Chondrocyte (in vitro differentiated cells): ENCODE data around the gene UNC119. TPM values are rescaled to one million over a fixed set of nuclear protein-coding genes. Genes with fewer than 3 reads are reported as not detected.

ENCODE experiments used
- DNase-seq: peaks from one replicate; pipeline ENCODE4 v3.0.0; 2021; ENCODE audit warnings: mixed read lengths, low spot score
- H3K27ac Mint-ChIP-seq: one replicate; pipeline ENCODE4 v1.8.0; 2021; ENCODE audit warnings: mild to moderate bottlenecking, moderate library complexity, mixed read lengths; ENCODE audit not compliant: unreplicated experiment
- H3K27me3 Mint-ChIP-seq: 2 replicates; pipeline ENCODE4 v1.8.0; 2021; ENCODE audit warnings: low read depth, mixed read lengths
- H3K36me3 Mint-ChIP-seq: 2 replicates; pipeline ENCODE4 v1.8.0; 2021; ENCODE audit warnings: low read depth, mixed read lengths
- H3K4me1 Mint-ChIP-seq: 2 replicates; pipeline ENCODE4 v1.8.0; 2021; ENCODE audit warnings: low read depth, mild to moderate bottlenecking, mixed read lengths
- H3K4me3 Mint-ChIP-seq: one replicate; pipeline ENCODE4 v1.8.0; 2021; ENCODE audit warnings: mild to moderate bottlenecking, moderate library complexity, mixed read lengths; ENCODE audit not compliant: unreplicated experiment
- H3K9me3 Mint-ChIP-seq: 2 replicates; pipeline ENCODE4 v1.8.0; 2021; ENCODE audit warnings: low read depth, mixed read lengths
- total RNA-seq: library from RNA; stranded (reverse); gene quantifications from 3 replicates; pipeline ENCODE4 v1.2.1, GENCODE V29; 2021
- TF ChIP-seq, protein P1 (sequence below): fragments of 200-600 bp; sonication (generic); IDR thresholded peaks from 2 replicates; pipeline ENCODE4 v1.5.0; 2021; ENCODE audit warnings: antibody characterized with exemption, mild to moderate bottlenecking, moderate library complexity

The UNC119 gene
- total RNA-seq, 1 donor from 2014 or later, result 24.9 TPM

DNA sequence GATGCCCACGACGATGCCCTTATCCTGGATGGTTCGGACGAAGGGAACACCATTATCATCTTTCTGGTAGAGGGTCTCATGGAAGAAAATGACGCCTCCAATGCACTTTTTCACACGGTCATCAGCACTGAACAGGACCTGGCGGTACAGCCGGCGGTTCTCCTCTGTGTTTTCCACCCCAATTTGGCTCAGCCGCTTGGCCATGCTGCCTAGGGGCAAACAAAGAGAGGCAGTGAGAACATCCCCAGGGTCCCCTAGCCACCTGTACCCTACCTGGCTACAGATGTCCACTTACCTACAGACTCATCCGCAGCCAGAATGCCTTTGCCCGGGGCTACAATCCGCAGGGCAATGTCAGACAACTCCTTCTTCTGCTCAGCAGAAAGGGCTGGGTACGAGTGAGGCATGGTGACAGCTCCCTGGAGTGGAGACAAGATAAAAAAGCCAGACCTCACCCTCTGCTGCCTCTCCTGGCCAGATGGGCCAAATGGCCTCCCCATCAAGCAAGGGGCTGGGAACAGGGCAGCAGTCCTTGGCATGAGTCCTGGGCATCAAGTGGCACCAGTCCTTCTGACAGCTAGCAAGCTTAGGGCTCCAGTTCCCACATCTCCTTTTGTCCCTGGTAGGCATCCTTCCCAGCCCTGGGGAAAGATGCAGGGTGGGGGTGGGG lies 22.8 kb upstream of the UNC119 start:
- Mint-ChIP-seq H3K27me3 (no peaks in the 10 kb centered on the region), H3K4me3 (no peak overlapping the region), H3K9me3 (no peaks in the 10 kb centered on the region), H3K36me3 (peaks cover 2% of the 10 kb centered on the region), H3K4me1 (peaks cover 20% of the 10 kb centered on the region), H3K27ac (no peak overlapping the region)
- TF ChIP-seq, protein P1, sequence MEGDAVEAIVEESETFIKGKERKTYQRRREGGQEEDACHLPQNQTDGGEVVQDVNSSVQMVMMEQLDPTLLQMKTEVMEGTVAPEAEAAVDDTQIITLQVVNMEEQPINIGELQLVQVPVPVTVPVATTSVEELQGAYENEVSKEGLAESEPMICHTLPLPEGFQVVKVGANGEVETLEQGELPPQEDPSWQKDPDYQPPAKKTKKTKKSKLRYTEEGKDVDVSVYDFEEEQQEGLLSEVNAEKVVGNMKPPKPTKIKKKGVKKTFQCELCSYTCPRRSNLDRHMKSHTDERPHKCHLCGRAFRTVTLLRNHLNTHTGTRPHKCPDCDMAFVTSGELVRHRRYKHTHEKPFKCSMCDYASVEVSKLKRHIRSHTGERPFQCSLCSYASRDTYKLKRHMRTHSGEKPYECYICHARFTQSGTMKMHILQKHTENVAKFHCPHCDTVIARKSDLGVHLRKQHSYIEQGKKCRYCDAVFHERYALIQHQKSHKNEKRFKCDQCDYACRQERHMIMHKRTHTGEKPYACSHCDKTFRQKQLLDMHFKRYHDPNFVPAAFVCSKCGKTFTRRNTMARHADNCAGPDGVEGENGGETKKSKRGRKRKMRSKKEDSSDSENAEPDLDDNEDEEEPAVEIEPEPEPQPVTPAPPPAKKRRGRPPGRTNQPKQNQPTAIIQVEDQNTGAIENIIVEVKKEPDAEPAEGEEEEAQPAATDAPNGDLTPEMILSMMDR, result no peak
- peak; percentile 36 for DNase-seq

DNA sequence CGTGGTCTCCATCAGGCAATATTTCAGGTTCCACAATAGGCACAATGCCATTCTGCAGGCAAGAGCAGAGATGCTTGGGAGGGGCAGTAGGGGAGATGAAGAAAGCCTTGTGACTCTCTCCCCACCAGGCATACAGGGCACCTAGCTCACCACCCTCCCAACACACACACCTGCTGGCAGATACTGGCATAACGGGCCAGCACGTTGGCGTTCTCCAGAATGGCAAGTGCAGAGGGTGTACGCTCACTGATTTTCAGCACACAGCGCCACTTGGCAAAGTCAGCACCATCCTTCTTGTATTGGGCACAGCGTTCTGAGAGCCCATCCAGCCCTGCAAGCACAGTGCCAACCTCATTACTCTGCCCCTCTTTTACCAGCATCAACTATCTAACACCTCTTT lies 22.1 kb upstream of the UNC119 start:
- Mint-ChIP-seq H3K27me3 (no peaks in the 10 kb centered on the region), H3K36me3 (peaks cover 2% of the 10 kb centered on the region), H3K9me3 (no peaks in the 10 kb centered on the region), H3K27ac (no peak overlapping the region), H3K4me3 (no peak overlapping the region), H3K4me1 (peaks cover 27% of the 10 kb centered on the region)
- TF ChIP-seq, protein P1, result no peak
- DNase-seq, result peak; percentile 63

DNA sequence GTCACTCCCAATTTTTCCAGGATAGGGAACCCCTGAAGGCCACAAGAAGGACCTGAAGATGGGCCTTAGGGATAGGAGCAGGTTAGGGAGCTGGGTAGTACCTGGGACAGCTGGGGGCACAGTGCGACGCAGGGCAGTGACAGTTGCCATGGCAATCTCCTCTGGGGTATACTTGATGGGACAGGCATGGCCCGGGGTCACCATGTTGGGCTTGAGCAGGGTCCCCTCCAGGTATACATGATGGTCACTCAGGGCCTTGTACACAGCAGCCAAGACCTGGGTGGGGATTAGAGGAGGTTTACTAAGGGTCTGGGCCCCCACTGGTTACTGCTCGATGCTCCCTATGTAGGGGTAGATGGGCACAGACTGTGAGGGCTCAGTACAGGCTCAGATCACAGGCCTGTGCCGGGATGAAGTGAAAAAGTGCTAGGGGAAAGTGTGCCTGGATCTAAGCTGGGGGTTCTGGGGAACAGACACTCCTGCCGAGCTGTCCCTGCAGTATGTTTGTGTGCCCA lies 21.6 kb upstream of the UNC119 start:
- H3K4me1 Mint-ChIP-seq, result peaks cover 29% of the 10 kb centered on the region
- H3K27ac Mint-ChIP-seq, result no peak overlapping the region
- no peak overlapping the region for H3K4me3 Mint-ChIP-seq
- H3K27me3 Mint-ChIP-seq, result no peaks in the 10 kb centered on the region
- peak; percentile 50 for DNase-seq
- TF ChIP-seq, protein P1, result no peak
- no peaks in the 10 kb centered on the region for H3K9me3 Mint-ChIP-seq
- H3K36me3 Mint-ChIP-seq, result peaks cover 2% of the 10 kb centered on the region

DNA sequence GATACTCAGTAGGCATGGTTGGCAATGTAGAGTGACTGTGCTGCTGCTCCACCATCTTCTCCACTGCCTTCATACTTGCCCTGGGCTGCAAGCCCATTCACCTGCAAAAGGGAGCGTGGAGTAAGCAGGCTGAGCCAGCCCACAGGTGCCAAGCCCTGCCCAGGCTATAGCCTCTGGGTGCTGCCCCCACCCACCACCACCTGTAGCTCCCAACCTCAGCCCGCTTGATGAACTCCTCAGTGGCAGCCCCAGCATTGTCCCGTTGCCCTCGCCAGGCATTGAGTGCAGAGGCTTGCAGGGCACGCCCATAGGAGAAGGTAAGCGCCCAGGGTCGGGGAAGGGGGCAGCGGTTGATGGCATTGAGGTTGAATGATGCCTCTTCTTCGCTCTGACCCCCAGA lies 21.1 kb upstream of the UNC119 start:
- TF ChIP-seq, protein P1, result no peak
- Mint-ChIP-seq H3K27me3 (no peaks in the 10 kb centered on the region), H3K36me3 (peaks cover under 1% of the 10 kb centered on the region), H3K27ac (no peak overlapping the region), H3K9me3 (no peaks in the 10 kb centered on the region), H3K4me1 (peaks cover 29% of the 10 kb centered on the region), H3K4me3 (no peak overlapping the region)
- peak; percentile 64 for DNase-seq

DNA sequence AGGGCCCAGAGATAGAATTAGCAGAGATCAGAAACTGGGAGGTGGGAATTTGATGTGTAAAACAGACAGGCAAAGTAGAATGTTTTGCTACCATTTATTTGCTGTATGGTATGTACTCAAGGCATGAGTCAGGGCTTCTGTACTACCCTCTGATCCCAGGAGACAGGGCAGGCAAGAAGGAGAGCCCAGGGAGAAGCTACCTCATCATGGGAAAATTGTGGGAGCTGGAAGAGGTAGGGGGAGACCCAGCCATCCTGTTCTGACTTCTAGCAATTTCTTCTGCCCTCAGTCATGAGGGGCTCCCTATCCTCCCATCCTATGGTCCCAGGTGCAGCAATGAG lies 20.6 kb upstream of the UNC119 start:
- TF ChIP-seq, protein P1, result no peak
- H3K36me3 Mint-ChIP-seq, result no peaks in the 10 kb centered on the region
- H3K9me3 Mint-ChIP-seq, result no peaks in the 10 kb centered on the region
- H3K4me3 Mint-ChIP-seq, result no peak overlapping the region
- no peak overlapping the region for H3K27ac Mint-ChIP-seq
- DNase-seq, result no peak
- peaks cover 29% of the 10 kb centered on the region for H3K4me1 Mint-ChIP-seq
- no peaks in the 10 kb centered on the region for H3K27me3 Mint-ChIP-seq
